ENCODE results near the gene LRIG1.

LRIG1 gene

GRCh38 chr3:66492672-66493071 is 8.2 kb downstream of the LRIG1 start:
- no peak for TF ChIP-seq CEBPB (IDR thresholded peaks at IDR 0.05)
- TF ChIP-seq REST (IDR thresholded peaks at IDR 0.05; ENCODE audit: low read depth) = no peak
- TF ChIP-seq TAF1 (IDR thresholded peaks at IDR 0.05; ENCODE audit: low read depth) = no peak
- no peak for TF ChIP-seq CREB1 (IDR thresholded peaks at IDR 0.05; ENCODE audit: low read depth)
- no peak for TF ChIP-seq EGR1 (IDR thresholded peaks at IDR 0.05)
- no peak for TF ChIP-seq YY1 (IDR thresholded peaks at IDR 0.05; ENCODE audit: low read depth)
- TF ChIP-seq NFIC (IDR thresholded peaks at IDR 0.05) = no peak

DNA sequence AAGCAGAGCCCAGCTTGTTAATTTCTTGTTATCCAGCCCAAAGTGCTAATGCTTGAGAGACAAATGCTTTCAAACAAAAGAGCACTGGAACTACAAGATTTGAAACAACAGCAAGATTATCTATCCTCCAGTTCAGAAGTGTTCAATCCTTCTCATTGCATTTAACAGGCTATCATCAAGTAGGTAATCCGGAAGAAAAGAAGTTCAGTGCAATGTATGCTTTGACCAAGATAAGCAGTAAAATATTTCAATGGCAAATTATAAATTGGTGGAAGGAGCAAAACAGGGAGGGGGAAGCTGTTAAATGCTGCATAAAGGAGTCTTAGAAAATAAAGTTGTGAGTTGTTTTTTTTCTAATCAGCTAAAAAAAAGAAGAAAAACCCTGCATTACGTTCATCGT is 8.8 kb downstream of the LRIG1 start:
- TF ChIP-seq CEBPB (IDR thresholded peaks at IDR 0.05) (no peak), NFIC (IDR thresholded peaks at IDR 0.05) (no peak), REST (IDR thresholded peaks at IDR 0.05; ENCODE audit: low read depth) (no peak), USF1 (IDR thresholded peaks at IDR 0.05) (no peak)

GRCh38 chr3:66490984-66491383 is 9.8 kb downstream of the LRIG1 start:
- TF ChIP-seq NFIC (IDR thresholded peaks at IDR 0.05) (no peak), ZBTB7A (IDR thresholded peaks at IDR 0.05; ENCODE audit: low read depth) (no peak), TAF1 (IDR thresholded peaks at IDR 0.05; ENCODE audit: low read depth) (no peak), RAD21 (IDR thresholded peaks at IDR 0.05; ENCODE audit: low read depth) (no peak), CREB1 (IDR thresholded peaks at IDR 0.05; ENCODE audit: low read depth) (no peak), REST (IDR thresholded peaks at IDR 0.05; ENCODE audit: low read depth) (no peak), YY1 (IDR thresholded peaks at IDR 0.05; ENCODE audit: low read depth) (no peak)

DNA sequence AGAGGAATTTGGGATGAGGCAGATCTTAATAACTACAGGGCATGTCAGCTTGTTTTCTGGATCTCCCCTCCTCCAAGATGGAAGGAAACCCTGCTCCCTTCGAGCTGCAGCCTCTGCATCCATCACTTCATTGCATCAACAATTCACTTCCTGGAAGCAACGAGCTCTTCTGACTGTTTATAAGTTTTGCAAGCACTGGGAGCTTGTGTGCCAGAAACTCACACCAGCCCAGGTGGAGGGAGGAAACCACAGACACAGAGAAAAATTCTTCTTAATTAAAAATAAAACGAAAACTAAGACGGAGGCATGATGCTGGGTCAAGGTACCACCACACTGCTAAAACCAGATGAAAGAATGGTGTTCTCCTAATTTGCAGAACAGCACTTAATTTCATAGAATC is 10.6 kb downstream of the LRIG1 start:
- no peak for TF ChIP-seq MAX (IDR thresholded peaks at IDR 0.05)
- no peak for TF ChIP-seq RAD21 (IDR thresholded peaks at IDR 0.05; ENCODE audit: low read depth)
- no peak for TF ChIP-seq REST (IDR thresholded peaks at IDR 0.05; ENCODE audit: low read depth)
- TF ChIP-seq FOXM1 (IDR thresholded peaks at IDR 0.05; ENCODE audit: borderline replicate concordance, low read depth) = no peak
- no peak for TF ChIP-seq TCF12 (IDR thresholded peaks at IDR 0.05; ENCODE audit: low read depth)
- TF ChIP-seq USF1 (IDR thresholded peaks at IDR 0.05) = no peak
- TF ChIP-seq YY1 (IDR thresholded peaks at IDR 0.05; ENCODE audit: low read depth) = no peak
- TF ChIP-seq CEBPB (IDR thresholded peaks at IDR 0.05) = no peak
- TF ChIP-seq EP300 (IDR thresholded peaks at IDR 0.05; ENCODE audit: borderline replicate concordance) = no peak
- TF ChIP-seq ZBTB7A (IDR thresholded peaks at IDR 0.05; ENCODE audit: low read depth) = no peak
- no peak for TF ChIP-seq CREB1 (IDR thresholded peaks at IDR 0.05; ENCODE audit: low read depth)
- no peak for TF ChIP-seq TEAD4 (IDR thresholded peaks at IDR 0.05)
- no peak for TF ChIP-seq TAF1 (IDR thresholded peaks at IDR 0.05; ENCODE audit: low read depth)
- TF ChIP-seq EGR1 (IDR thresholded peaks at IDR 0.05) = no peak
- TF ChIP-seq NFIC (IDR thresholded peaks at IDR 0.05) = no peak

Measured in Ishikawa (cell line).